Right lobe of liver (tissue), 4 donors: ENCODE data around the gene ASGR1.

Experiments
- POLR2A ChIP-seq: fragments of 450-650 bp; IDR thresholded peaks from one replicate; pipeline ENCODE4 v1.6.1; 2017; ENCODE audit warnings: antibody characterized with exemption, mild to moderate bottlenecking
- TF ChIP-seq, protein P1 (sequence below), 4 donors: fragments of 200-600 bp in 3 of 4; fragments of 450-650 bp in 1 of 4; IDR thresholded peaks; one replicate each; pipeline versions ENCODE4 v1.5.1 to v1.8.0; 2016 to 2022; ENCODE audit warnings: antibody characterized with exemption in 4 of 4, mild to moderate bottlenecking in 2 of 4
- donor health status: DM: no; HTN: no; CAD: no.
- donor health status: DM: no; HTN: no; CAD: no.
- donor health status: DM: no; HTN: yes; CAD: no.

DNA sequence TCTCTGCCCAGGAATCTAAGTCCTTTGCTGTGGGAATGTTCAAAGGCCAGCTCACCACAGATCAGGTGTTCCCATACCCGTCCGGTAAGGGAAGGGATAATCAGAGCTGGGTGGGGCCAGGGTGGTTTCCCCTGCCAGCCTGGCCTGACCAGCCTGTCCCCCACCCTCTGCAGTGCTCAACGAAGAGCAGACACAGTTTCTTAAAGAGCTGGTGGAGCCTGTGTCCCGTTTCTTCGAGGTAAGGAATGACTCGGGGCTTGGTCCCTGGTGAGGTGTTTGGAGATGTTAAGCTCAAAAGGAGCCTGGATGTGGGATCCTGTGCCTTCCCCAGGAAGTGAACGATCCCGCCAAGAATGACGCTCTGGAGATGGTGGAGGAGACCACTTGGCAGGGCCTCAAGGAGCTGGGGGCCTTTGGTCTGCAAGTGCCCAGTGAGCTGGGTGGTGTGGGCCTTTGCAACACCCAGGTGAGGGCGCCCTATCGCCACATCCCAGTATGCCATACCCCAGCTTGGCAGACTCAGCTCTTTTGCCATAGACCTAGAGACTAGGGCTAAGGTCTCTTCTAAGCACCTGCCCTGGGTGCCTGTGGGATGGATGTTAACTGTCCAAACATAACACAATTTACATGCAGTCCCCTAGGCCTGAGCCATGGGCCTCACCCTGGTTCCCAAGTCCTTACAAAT, 41.6 kb upstream of the ASGR1 start:
- TF ChIP-seq, protein P1, sequence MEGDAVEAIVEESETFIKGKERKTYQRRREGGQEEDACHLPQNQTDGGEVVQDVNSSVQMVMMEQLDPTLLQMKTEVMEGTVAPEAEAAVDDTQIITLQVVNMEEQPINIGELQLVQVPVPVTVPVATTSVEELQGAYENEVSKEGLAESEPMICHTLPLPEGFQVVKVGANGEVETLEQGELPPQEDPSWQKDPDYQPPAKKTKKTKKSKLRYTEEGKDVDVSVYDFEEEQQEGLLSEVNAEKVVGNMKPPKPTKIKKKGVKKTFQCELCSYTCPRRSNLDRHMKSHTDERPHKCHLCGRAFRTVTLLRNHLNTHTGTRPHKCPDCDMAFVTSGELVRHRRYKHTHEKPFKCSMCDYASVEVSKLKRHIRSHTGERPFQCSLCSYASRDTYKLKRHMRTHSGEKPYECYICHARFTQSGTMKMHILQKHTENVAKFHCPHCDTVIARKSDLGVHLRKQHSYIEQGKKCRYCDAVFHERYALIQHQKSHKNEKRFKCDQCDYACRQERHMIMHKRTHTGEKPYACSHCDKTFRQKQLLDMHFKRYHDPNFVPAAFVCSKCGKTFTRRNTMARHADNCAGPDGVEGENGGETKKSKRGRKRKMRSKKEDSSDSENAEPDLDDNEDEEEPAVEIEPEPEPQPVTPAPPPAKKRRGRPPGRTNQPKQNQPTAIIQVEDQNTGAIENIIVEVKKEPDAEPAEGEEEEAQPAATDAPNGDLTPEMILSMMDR (IDR thresholded peaks at IDR 0.05): peak; percentile 28 to 53 (median 48)
- no peak for TF ChIP-seq POLR2A
